Esophagus muscularis mucosa (tissue), 4 donors: ENCODE results near the gene C1orf87.

ENCODE experiments used
- EP300 ChIP-seq: sonication (generic); formaldehyde crosslinking; IDR thresholded peaks from one replicate; pipeline ENCODE4 v1.6.1; 2017; ENCODE audit warnings: antibody characterized with exemption
- POLR2A ChIP-seq: fragments of 450-650 bp; IDR thresholded peaks from one replicate; pipeline ENCODE4 v1.6.1; 2017; ENCODE audit warnings: antibody characterized with exemption, moderate library complexity, mild to moderate bottlenecking, low read depth
- TF ChIP-seq, protein P1 (sequence below), 3 experiments: fragments of 200-600 bp in 2 of 3; fragments of 450-650 bp in 1 of 3; sonication (generic) in 2 of 3; IDR thresholded peaks; one replicate each; pipeline ENCODE4 v1.5.1; 2017 to 2019; ENCODE audit warnings: antibody characterized with exemption in 3 of 3, mild to moderate bottlenecking in 2 of 3, moderate library complexity in 1 of 3

DNA sequence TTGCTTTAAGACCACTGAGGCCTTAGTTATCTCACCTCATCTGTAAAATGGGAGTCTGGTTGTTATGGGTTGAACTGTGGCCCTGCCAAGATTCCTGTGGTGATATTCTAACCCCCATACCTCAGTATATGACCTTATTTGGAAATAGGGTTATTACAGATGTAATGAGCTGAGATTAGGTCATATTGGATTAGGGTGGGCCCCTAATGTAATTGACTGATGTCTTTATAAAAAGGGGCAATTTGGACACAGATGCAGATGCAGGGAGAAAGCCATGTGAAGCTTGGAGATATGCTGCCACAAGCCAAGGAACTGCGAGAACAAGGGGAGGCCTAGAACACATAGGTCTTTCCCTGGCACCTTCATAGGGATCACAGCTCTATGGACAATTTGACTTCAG, 3.9 kb downstream of the C1orf87 start:
- no peak for TF ChIP-seq POLR2A
- TF ChIP-seq, protein P1, sequence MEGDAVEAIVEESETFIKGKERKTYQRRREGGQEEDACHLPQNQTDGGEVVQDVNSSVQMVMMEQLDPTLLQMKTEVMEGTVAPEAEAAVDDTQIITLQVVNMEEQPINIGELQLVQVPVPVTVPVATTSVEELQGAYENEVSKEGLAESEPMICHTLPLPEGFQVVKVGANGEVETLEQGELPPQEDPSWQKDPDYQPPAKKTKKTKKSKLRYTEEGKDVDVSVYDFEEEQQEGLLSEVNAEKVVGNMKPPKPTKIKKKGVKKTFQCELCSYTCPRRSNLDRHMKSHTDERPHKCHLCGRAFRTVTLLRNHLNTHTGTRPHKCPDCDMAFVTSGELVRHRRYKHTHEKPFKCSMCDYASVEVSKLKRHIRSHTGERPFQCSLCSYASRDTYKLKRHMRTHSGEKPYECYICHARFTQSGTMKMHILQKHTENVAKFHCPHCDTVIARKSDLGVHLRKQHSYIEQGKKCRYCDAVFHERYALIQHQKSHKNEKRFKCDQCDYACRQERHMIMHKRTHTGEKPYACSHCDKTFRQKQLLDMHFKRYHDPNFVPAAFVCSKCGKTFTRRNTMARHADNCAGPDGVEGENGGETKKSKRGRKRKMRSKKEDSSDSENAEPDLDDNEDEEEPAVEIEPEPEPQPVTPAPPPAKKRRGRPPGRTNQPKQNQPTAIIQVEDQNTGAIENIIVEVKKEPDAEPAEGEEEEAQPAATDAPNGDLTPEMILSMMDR (IDR thresholded peaks at IDR 0.05) = no peak
- TF ChIP-seq EP300 = no peak
